Epithelial cell of umbilical artery (primary cell): Measurements from ENCODE around the gene DLL1. TPM values are rescaled to one million over a fixed set of nuclear protein-coding genes. Genes with fewer than 3 reads are reported as not detected.

Source experiments
- total RNA-seq: library from RNA; depleted of rRNA; stranded (reverse); fragments of >200 nt; gene quantifications from 2 replicates; pipeline ENCODE4 v1.2.3, GENCODE V29; 2014

DLL1 gene
- 0.65 and 1.7 TPM in 2 replicates for total RNA-seq

DNA sequence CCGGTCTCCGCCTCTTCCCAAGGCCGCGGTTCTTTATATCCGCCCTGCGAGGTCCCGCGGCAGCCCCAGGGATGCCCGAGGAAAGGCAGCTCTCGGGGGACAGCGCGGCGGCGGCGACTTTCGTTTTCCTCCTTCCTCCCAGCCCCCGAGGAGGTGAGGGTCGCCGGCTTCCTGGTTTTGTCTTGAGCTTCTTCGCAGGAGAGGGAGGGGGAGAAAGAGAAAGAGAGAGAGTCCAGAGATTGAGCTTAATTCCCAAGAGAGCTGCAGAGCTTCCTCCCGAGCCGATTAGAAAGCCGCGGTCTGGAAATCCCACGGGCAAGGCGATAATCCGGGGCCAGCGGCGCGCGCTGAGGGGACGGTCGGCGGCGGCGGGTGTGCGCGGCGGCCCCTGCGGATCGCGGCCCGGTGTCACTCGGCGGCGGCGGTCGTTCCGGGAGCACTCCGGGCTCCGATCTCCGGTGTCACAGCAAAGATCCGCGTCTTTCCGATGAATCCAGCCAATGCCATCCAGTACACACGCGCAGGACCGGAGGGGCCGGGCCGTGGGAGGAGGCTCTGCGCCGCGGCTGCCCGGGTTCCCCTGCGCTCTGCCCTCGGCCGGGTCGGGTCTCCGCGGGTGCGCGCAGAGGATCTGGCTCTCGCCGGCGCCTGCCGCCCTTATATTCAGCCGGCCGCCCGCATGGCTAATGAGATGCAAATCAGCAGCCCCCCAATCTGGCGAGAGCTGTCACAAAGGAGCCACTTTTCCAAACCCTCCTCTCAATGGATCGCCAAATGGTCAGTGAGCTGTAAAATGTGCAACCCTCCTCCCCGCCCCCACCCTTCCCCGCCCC, at the start of gene DLL1:
TSS of gene DLL1 (minus strand) at position 783 of the 833 bp plus-strand sequence. CDS start 939 bp downstream, outside the sequence.

GRCh38 chr6:170306324-170307079, 15.6 kb upstream of the DLL1 start, which contains the start of gene FAM120B:
Gene FAM120B, plus strand, starts transcription at chr6:170306758. Its CDS starts 10,633 bp downstream, at chr6:170317391.

Other genes with a start within 250 kb of the DLL1 start
- 8.4 and 11.6 TPM in 2 replicates for gene FAM120B, start 15.7 kb upstream of the DLL1 start, total RNA-seq